ENCODE measurements around the gene DDIT3.

DNA sequence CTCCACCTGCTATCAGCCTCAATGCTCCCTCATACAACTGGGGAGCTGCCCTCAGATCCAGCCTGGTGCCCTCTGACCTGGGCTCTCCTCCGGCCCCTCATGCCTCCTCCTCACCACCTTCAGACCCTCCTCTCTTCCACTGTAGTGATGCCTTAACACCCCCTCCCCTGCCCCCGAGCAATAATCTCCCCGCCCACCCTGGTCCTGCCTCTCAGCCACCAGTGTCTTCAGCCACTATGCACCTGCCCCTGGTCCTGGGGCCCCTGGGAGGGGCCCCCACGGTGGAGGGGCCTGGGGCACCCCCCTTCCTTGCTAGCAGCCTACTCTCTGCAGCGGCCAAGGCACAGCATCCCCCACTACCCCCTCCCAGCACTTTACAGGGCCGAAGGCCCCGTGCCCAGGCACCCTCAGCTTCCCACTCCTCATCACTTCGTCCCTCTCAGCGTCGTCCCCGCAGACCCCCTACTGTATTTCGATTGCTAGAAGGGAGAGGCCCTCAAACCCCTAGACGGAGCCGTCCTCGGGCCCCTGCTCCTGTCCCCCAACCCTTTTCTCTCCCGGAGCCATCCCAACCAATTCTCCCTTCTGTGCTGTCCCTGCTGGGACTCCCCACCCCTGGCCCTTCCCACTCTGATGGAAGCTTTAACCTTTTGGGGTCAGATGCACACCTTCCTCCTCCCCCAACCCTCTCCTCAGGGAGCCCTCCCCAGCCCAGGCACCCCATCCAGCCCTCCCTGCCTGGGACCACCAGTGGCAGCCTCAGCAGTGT lies 5.5 kb upstream of the DDIT3 start:
- TF ChIP-seq POLR2A (IDR thresholded peaks at IDR 0.05; ENCODE audit: low read depth, low read length): no peak
- TF ChIP-seq POLR2AphosphoS5 (IDR thresholded peaks at IDR 0.05; ENCODE audit: low read depth, low read length): no peak

All from GM12892 (cell line).